Left ventricle myocardium superior (tissue), 1 donor: ENCODE measurements around the gene ERCC1. TPM values are rescaled to one million over a fixed set of nuclear protein-coding genes. Genes with fewer than 3 reads are reported as not detected.
"Not testable (repeated sequence)": the region's sequence is repeated elsewhere in the genome, so short reads cannot be mapped to it uniquely, and the experiment has no call there.

ENCODE experiments used
- ATAC-seq: fragments of 200-7000 bp; cut with Tn5 transposase; one replicate; pipeline ENCODE4 v1.9.1; 2020; ENCODE audit warnings: mild to moderate bottlenecking, moderate library complexity
- DNase-seq: peaks from one replicate; pipeline ENCODE4 v3.0.0-alpha.2; 2020
- intact Hi-C: fragments of 100-400 bp; cut with micrococcal nuclease; formaldehyde crosslinking; loops from one replicate; pipeline ENCODE4 v1.11.0; 2022
- total RNA-seq: library from RNA; stranded (reverse); fragmentation: NEBNext Ultra II Directional; extraction: Animal tissue kit (Norgen Biotek cat#: 25700); gene quantifications from one replicate; pipeline ENCODE4 v1.2.1, GENCODE V29; 2021
- donor health status: DM: no; HTN: yes; CAD: no; lungs with severe emphysema.

The ERCC1 gene
- total RNA-seq, 1 donor from 2014 or later = 150 TPM

DNA sequence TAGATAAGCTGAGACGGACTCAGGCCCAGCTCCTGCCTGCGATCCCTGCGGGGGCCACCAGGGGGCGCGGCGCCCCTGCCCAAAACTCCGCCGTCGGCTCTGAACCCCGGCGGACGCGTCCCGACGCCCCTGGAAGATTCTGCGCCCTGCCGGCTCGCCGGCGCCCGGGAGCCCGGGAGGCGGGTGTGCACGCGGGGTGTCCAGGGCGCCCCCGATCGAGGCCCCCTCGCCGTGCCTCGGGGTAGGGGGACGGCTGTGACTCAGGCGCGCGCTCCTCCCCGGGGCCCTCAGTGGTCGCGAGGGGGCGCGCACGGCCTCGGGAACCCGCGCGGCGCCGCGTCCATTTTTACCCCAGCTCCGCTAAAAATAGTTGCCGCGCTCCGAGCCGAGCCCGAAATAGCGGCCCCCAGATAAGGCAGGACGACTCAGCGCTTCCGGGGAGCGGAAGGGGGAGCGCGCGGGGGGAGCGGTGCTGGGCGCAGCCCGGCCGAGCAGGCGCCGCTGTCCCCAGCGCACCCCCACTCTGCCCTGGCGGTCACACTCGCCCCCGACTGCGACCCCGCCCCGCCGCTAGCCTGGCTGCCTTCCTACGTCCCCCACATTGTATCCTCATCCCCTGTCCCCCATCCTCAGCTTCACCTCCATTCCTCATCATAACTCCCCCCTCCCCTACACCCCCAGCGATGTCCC lies 16.0 kb upstream of the ERCC1 start:
- intact Hi-C loops = loop anchor here (5.0 kb wide), 1 partner anchor 38 kb away; no protein-coding TSS in a partner anchor
- ATAC-seq (peak; percentile 74), DNase-seq (peak; percentile 94)

GRCh38 chr19:45439190-45439568 lies 15.5 kb upstream of the ERCC1 start:
- no peak for ATAC-seq
- intact Hi-C loops = loop anchor here (5.0 kb wide), 1 partner anchor 38 kb away; no protein-coding TSS in a partner anchor
- no peak for DNase-seq

- intact Hi-C loops = loop anchor here (5.0 kb wide), 1 partner anchor 40 kb away; no protein-coding TSS in a partner anchor
- no peak for ATAC-seq
- DNase-seq = no peak
Observed at GRCh38 chr19:45437328-45437727, 13.6 kb upstream of the ERCC1 start.

DNA sequence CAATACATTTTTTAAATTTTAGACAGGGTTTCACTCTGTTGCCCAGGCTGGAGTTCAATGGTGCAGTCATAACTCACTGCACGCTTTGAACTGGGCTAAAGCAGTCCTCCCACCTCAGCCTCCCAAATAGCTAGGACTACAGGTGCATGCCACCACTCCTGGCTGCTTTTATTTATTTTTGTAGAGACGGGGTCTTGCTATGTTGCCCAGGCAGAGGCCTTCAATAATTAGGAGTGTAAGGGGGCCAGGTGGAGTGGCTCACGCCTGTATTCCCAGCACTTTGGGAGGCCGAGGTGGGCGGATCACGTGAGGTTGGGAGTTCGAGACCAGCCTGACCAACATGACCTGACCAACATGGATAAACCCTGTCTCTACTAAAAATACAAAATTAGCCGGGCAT lies 8.8 kb upstream of the ERCC1 start:
- ATAC-seq, DNase-seq, intact Hi-C loops: not testable (repeated sequence)

DNA sequence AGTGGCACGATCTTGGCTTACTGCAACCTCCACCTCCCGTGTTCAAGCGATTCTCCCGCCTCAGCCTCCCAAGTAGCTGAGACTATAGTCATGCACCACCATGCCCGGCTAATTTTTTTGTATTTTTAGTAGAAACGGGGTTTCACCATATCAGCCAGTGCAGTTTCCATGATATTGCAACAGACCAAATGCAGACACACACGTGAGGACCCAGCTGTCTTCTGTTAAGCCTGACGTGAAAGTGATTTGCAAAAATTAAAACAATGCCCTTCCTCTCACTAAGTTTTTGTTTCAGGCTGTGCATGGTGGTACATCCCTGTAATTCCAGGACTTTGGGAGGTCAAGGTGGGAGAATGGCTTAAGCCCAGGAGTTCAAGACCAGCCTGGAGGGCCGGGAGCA lies 7.3 kb upstream of the ERCC1 start:
- intact Hi-C loops, ATAC-seq, DNase-seq: not testable (repeated sequence)

DNA sequence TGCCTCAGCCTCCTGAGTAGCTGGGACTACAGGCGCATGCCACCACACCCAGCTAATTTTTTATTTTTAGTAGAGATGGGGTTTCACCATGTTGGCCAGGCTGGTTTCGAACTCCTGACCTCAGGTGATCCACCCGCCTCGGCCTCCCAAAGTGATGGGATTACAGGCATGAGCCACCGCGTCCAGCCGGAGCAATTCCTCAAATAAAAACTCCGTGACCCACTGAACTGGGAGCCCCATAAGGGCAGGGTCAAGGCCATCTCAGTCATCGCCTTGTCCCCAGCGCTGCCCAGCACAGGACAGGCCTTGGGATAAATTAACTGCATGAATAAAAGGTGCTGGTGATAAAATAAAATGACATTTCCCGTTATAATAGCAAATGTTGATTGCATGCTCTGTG lies 6.2 kb upstream of the ERCC1 start:
- intact Hi-C loops, DNase-seq, ATAC-seq: not testable (repeated sequence)

DNA sequence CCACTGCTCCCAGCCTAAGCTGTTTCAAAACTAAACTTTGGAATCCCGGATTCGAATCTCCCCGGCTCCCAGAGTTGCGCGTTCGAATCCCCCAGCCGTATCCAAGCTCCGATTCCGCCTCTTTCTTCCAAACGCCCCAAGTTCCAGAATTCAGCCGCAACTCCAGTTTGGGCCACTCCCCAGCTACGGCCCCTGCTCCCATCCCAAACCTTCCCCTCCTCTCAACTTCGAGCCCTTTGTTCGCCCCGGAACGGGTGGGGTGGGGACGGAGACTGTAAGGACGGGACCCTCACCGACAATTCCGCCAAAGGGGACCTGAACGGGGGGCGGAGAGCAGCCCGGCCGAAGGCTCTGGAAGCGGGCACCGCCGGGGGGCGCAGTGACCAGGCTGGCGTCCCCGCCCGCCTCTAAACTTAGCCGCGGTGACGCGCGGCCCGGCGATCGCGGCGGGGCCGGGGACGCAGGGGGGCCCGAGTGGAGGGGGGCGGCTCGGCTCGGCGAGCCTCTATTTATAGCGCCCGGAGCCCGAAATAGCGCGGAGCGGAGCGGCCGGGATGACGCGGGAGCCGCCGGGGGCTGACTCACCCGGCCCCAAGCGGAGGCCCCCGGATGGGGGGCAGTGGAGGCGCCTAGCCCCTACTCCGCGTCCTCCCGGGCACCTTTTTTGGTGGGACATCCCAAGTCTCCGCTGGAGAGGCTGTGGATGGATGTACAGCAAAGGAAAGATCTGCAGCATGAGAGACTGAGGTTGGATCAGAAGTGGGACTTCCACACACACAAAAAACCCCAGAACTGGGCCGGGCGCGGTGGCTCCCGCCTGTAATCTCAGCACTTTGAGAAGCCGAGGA lies 4.9 kb upstream of the ERCC1 start:
- intact Hi-C loops = no loop called here
- ATAC-seq (peak; percentile 80), DNase-seq (peak; percentile 86)

- intact Hi-C loops = no loop called here
Observed at GRCh38 chr19:45424191-45425058, 708 bp upstream of the ERCC1 start.

GRCh38 chr19:45423033-45423588 lies 606 bp downstream of the ERCC1 start:
- intact Hi-C loops = no loop called here
- ATAC-seq (no peak), DNase-seq (no peak)

More at GRCh38 chr19:45424191-45425058, 708 bp upstream of the ERCC1 start:
- peak; percentile 71 for DNase-seq
- peak; percentile 30 for ATAC-seq

GRCh38 chr19:45421947-45422498 lies 1.7 kb downstream of the ERCC1 start:
- intact Hi-C loops = no loop called here
- DNase-seq = no peak
- ATAC-seq = no peak

GRCh38 chr19:45420871-45421270 lies 2.8 kb downstream of the ERCC1 start:
- ATAC-seq (no peak), DNase-seq (no peak)
- intact Hi-C loops = no loop called here

GRCh38 chr19:45420356-45420755 lies 3.4 kb downstream of the ERCC1 start:
- ATAC-seq (no peak), DNase-seq (no peak)
- intact Hi-C loops = no loop called here

- DNase-seq (no peak), ATAC-seq (no peak)
- intact Hi-C loops = no loop called here
Observed at GRCh38 chr19:45419895-45420294, 3.8 kb downstream of the ERCC1 start.

DNA sequence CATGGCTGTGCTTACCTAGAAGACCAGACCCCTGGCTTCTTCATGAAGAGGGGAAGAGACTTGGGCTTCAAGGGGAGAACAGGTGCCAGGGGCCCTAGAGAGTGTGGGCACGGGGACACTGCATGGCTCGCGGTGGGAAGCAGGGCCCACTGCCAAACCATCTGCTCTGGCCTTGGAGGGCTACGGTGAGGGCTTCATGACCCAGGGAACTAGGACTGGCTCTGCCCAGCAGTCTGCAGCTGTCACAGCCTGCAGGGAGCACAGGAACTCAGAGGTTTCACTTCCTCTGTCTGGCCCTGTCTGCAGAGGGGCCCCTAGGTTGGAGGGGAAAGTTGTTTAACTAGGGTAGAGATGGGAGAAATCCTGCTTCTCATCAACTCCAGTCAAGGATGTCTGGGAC lies 4.3 kb downstream of the ERCC1 start:
- ATAC-seq (no peak), DNase-seq (peak; percentile 50)

DNA sequence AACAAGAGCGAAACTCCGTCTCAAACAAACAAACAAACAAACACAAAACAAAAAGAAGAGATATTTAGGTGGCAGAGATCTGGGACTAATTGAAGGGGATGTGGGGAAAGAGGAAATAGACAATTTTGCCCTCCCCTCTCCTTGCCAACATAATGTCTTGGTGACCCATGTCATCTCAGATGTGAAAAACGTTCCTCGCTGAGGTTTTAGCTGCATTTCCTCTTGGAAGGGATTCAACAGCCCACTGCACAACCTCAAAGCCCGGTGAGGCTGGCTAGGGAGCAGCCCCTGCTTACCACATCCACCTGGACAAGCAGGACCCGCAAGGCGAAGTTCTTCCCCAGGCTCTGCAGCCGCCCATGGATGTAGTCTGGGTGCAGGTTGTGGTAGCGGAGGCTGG lies 4.9 kb downstream of the ERCC1 start:
- no peak for DNase-seq
- ATAC-seq = no peak
- intact Hi-C loops = no loop called here

More for the DNA sequence above, 4.3 kb downstream of the ERCC1 start:
- intact Hi-C loops = no loop called here

- intact Hi-C loops = no loop called here
- ATAC-seq (no peak), DNase-seq (no peak)
Observed at GRCh38 chr19:45417151-45417550, 6.6 kb downstream of the ERCC1 start.

- no peak for ATAC-seq
- no peak for DNase-seq
- intact Hi-C loops = no loop called here
Observed at GRCh38 chr19:45414468-45414867, 9.2 kb downstream of the ERCC1 start.

GRCh38 chr19:45413497-45413896 lies 10.2 kb downstream of the ERCC1 start:
- intact Hi-C loops = no loop called here
- ATAC-seq (peak; percentile 18), DNase-seq (no peak)

DNA sequence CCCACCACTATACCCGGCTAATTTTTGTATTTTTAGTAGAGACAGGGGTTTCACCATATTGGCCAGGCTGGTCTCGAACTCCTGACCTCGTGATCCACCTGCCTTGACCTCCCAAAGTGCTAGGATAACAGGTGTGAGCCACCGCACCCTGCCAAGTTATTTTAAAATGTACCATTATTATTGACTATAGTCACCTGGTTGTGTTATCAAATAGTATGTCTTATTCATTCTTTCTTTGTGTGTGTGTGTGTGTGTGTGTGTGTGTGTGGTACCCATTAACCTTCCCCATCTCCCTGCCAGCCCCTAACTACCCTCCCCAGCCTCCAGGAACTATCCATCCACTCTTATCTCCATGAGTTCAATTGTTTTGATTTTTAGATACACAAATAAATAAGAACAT lies 13.4 kb downstream of the ERCC1 start:
- ATAC-seq, intact Hi-C loops, DNase-seq: not testable (repeated sequence)
